Urinary bladder (tissue), 4 donors: Measurements from ENCODE around the gene PYGB. TPM values are rescaled to one million over a fixed set of nuclear protein-coding genes. Genes with fewer than 3 reads are reported as not detected.

Experiments used
- DNase-seq: peaks from one replicate; pipeline ENCODE4 v3.0.0-alpha.2; 2015; ENCODE audit errors: extremely low spot score
- H3K27ac ChIP-seq: one replicate; pipeline ENCODE4 v1.5.1; 2013; ENCODE audit warnings: low read depth, mild to moderate bottlenecking, moderate library complexity
- H3K36me3 ChIP-seq: one replicate; pipeline ENCODE4 v1.6.1; 2013; ENCODE audit warnings: mild to moderate bottlenecking, moderate library complexity; ENCODE audit not compliant: insufficient read depth
- H3K4me1 ChIP-seq: one replicate; pipeline ENCODE4 v1.6.1; 2013; ENCODE audit warnings: mild to moderate bottlenecking, moderate library complexity; ENCODE audit not compliant: insufficient read depth
- H3K4me3 ChIP-seq: one replicate; pipeline ENCODE4 v1.5.1; 2013; ENCODE audit warnings: low read depth, low read length
- WGBS: extraction: QIAGEN DNeasy Blood & Tissue Kit; methylation state at CpG from one replicate; pipeline ENCODE4 v1.1.7; 2013; 5-methylcytosine and 5-hydroxymethylcytosine counted together
- polyA plus RNA-seq: library from polyadenylated mRNA; stranded (reverse); fragments of 200-250 nt; gene quantifications from one replicate; pipeline ENCODE4 v1.2.3, GENCODE V29; 2013
- total RNA-seq: library from RNA; depleted of rRNA; stranded (reverse); fragments of >200 nt; gene quantifications from one replicate; pipeline ENCODE4 v1.2.3, GENCODE V29; 2014
- donor health status: healthy with polysubstance abuse.
- donor health status: healthy.

PYGB gene
- total and polyA plus RNA-seq, 2 donors: 71.4 to 237 TPM

GRCh38 chr20:25209911-25210310 is 38.0 kb upstream of the PYGB start:
- no peak for DNase-seq
- Histone ChIP-seq H3K27ac (no peak overlapping the region), H3K4me1 (no peaks in the 10 kb centered on the region), H3K4me3 (no peak overlapping the region), H3K36me3 (no peaks in the 10 kb centered on the region)
- 97% methylated on average over 12 of the region's 12 CpGs for WGBS

DNA sequence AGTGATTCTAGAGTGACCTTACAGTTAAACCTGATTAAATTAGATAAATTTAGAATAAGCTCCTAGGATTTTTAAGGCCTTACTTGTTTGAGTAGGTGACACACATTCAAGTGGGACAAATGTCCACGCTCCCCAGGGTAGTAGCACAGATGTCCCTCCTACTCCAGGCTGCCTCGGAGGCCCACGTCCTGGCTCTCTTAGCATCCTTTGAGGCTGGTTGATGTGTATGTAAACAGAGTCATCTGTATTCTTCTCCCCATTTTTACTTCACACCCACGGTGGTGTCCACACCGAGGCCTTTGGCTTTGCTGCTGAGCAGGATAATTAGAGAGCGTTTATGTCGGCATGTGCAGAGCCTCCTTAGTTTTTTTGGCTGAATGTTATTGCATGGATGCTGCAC is 36.6 kb upstream of the PYGB start:
- WGBS: 92% methylated on average over 7 of the region's 7 CpGs
- no peaks in the 10 kb centered on the region for H3K36me3 ChIP-seq
- no peaks in the 10 kb centered on the region for H3K4me1 ChIP-seq
- H3K4me3 ChIP-seq: no peak overlapping the region
- no peak for DNase-seq
- H3K27ac ChIP-seq: no peak overlapping the region

DNA sequence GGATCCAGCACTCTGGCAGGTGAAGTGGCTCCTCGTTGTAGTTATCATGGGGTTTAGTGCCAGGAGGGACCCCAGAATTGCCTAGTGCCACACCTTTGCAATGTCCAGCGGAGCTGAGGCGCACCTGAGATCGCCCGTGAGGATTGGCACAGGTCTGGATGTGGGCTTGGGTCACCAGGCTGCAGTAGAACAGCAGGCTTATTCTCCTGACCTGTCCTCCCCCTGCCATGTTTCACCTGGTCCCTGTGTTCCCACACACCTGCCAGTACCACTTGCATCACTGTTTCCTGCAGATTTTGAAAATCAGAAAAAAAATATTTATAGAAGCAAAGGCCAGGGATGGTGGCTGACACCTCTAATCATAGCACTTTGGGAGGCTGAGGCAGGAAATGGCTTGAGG is 35.6 kb upstream of the PYGB start:
- Histone ChIP-seq H3K27ac (no peak overlapping the region), H3K4me1 (no peaks in the 10 kb centered on the region), H3K36me3 (no peaks in the 10 kb centered on the region), H3K4me3 (no peak overlapping the region)
- WGBS: 94% methylated on average over 5 of the region's 5 CpGs
- no peak for DNase-seq

DNA sequence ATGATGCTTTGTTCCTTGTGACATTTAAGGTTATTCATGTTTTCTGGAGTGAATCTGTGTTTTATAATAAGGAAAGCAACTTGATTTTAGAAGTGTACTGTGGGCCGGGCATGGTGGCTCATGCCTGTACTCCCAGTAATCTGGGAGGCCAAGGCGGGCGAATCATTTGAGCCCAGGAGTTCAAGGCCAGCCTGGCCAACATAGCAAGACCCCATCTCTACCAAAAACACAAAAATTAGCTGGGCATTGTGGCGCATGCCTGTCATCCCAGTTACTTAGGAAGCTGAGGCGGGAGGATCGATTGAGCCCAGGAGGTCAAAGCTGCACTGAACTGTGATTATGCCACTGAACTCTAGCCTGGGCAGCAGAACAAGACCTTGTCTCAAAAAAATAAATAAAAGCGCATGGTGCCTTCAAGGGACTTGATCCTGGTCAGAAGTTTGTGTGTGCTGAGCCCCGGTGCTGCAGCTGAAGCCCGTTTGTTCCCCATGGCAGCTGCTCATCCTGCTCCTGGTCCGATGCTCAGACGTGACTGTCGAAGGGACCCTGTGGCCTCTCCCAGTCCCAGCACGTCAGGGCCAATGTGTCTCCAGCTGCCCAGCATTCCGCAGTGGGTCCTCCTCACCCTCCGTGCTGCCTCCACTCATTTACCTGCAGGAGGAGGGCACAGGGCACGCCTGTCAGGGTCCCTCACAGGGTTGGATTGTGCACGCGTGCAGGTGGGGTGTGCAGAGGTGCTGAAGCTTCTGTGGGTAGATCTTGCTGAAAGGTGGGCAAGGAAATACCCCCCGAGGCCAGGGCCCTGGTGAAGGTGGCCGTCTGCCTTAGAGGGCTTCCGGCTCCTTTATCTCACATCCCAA is 34.1 kb upstream of the PYGB start:
- WGBS: 95% methylated on average over 21 of the region's 21 CpGs
- Histone ChIP-seq H3K27ac (no peak overlapping the region), H3K36me3 (no peaks in the 10 kb centered on the region), H3K4me3 (no peak overlapping the region), H3K4me1 (no peaks in the 10 kb centered on the region)
- no peak for DNase-seq

DNA sequence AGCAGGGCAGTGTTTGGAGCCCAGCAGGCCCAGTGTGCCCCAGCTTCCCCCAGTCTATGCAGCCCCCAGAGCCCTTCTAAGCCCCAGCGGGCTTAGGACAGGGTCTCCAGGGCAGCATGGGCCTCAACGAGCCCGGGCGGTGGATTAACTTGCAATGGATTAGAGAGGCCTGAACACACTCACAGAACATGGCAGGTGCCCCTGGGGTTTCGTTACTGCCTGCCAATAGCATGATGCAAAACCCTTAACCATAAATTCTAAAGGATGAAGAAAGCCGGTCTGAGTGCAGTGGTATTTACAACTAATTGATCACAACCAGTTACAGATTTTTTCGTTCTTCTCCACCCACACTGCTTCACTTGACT is 33.5 kb upstream of the PYGB start:
- WGBS: 88% methylated on average over 7 of the region's 7 CpGs
- Histone ChIP-seq H3K4me3 (no peak overlapping the region), H3K4me1 (no peaks in the 10 kb centered on the region), H3K36me3 (no peaks in the 10 kb centered on the region), H3K27ac (no peak overlapping the region)
- no peak for DNase-seq

GRCh38 chr20:25214819-25215218 is 33.1 kb upstream of the PYGB start:
- Histone ChIP-seq H3K27ac (no peak overlapping the region), H3K4me1 (no peaks in the 10 kb centered on the region), H3K4me3 (no peak overlapping the region), H3K36me3 (no peaks in the 10 kb centered on the region)
- DNase-seq: no peak
- 95% methylated on average over 7 of the region's 7 CpGs for WGBS

DNA sequence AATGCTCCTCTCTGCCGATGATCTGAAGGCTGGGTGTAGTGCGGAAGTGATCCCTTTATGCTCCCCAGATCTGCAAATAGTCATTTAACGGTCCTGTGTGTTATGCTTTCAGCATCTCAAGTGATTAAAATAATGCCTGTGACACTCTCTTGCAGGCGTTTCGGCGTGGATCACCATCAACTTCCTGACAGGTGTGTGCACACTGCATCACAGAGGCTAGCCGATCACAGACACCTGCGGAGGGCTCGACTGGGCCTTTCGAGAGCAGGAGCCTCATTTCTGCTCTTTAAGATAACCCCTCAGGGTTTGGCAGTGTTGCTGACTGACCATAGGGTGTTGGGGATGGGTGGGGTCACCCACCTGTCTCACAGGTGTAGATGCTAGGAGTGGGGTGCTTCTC is 32.4 kb upstream of the PYGB start:
- H3K36me3 ChIP-seq: no peaks in the 10 kb centered on the region
- no peak overlapping the region for H3K27ac ChIP-seq
- no peak for DNase-seq
- H3K4me3 ChIP-seq: no peak overlapping the region
- 95% methylated on average over 10 of the region's 10 CpGs for WGBS
- no peaks in the 10 kb centered on the region for H3K4me1 ChIP-seq

- no peak for DNase-seq
- Histone ChIP-seq H3K27ac (no peak overlapping the region), H3K36me3 (no peaks in the 10 kb centered on the region), H3K4me1 (no peaks in the 10 kb centered on the region), H3K4me3 (no peak overlapping the region)
- WGBS: 89% methylated on average over 16 of the region's 16 CpGs
Observed at GRCh38 chr20:25216199-25216945, 31.5 kb upstream of the PYGB start.

DNA sequence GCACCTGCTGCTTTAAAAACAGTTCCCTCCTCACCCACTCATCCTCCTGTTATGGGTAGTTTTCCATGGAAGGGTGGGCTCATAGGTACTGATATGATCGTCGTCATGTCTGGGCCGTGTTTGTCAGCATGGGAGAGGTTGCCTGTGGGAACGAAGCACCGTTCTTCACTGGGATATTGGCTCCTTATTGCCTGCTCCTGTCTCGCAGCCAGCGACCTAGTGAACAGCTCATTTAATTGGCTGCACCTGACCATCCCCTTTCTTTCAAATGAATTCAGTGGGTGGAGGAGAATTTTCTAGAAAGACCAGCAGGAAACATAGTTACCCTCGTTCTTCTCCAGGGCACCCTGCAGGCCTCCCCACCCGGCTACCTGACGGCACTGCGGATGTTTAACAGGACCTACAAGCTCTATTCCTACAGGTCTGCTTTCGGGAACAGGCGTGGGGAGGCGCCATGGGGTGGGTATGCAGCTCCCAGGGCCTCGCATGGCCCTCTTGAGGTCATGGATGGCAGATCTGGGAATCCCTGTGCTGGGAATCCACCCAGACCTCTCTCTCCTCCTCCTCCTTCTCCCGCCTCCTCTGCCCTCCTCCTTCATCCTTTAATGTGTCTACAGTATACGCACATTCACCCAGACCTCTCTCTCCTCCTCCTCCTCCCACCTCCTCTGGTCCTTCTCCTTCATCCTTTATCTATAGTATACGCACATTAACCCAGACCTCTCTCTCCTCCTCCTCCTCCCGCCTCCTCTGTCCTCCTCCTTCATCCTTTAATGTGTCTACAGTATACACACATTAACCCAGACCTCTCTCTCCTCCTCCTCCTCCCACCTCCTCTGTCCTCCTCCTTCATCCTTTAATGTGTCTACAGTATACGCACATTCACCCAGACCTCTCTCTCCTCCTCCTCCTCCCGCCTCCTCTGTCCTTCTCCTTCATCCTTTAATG is 30.4 kb upstream of the PYGB start:
- Histone ChIP-seq H3K4me3 (no peak overlapping the region), H3K27ac (no peak overlapping the region), H3K4me1 (no peaks in the 10 kb centered on the region), H3K36me3 (no peaks in the 10 kb centered on the region)
- 91% methylated on average over 21 of the region's 21 CpGs for WGBS
- no peak for DNase-seq

- no peak for DNase-seq
- Histone ChIP-seq H3K4me1 (no peaks in the 10 kb centered on the region), H3K36me3 (no peaks in the 10 kb centered on the region), H3K27ac (no peak overlapping the region), H3K4me3 (no peak overlapping the region)
- WGBS: 91% methylated on average over 8 of the region's 8 CpGs
Observed at GRCh38 chr20:25218109-25218486, 29.8 kb upstream of the PYGB start.

- H3K4me1 ChIP-seq: no peaks in the 10 kb centered on the region
- DNase-seq: no peak
- H3K27ac ChIP-seq: no peak overlapping the region
- H3K36me3 ChIP-seq: no peaks in the 10 kb centered on the region
- no peak overlapping the region for H3K4me3 ChIP-seq
- WGBS: 87% methylated on average over 12 of the region's 12 CpGs
Observed at GRCh38 chr20:25218492-25218891, 29.4 kb upstream of the PYGB start.

GRCh38 chr20:25219365-25219764 is 28.5 kb upstream of the PYGB start:
- no peak overlapping the region for H3K4me3 ChIP-seq
- no peaks in the 10 kb centered on the region for H3K36me3 ChIP-seq
- H3K27ac ChIP-seq: no peak overlapping the region
- 95% methylated on average over 7 of the region's 7 CpGs for WGBS
- DNase-seq: no peak
- no peaks in the 10 kb centered on the region for H3K4me1 ChIP-seq

- H3K36me3 ChIP-seq: no peaks in the 10 kb centered on the region
- 81% methylated on average over 16 of the region's 16 CpGs for WGBS
- H3K4me3 ChIP-seq: no peak overlapping the region
- H3K27ac ChIP-seq: no peak overlapping the region
- H3K4me1 ChIP-seq: no peaks in the 10 kb centered on the region
- no peak for DNase-seq
Observed at GRCh38 chr20:25220021-25220730, 27.7 kb upstream of the PYGB start.
